GM23338 (cell line): Measurements from ENCODE around the gene MAN2A2. TPM values are rescaled to one million over a fixed set of nuclear protein-coding genes. Genes with fewer than 3 reads are reported as not detected.

Experiments
- ATAC-seq: fragments of 200-7000 bp; cut with Tn5 transposase; 3 replicates; pipeline ENCODE4 v1.9.1; 2020
- DNase-seq: peaks from one replicate; pipeline ENCODE4 v3.0.0-alpha.2; 2015; ENCODE audit warnings: low spot score
- H2AFZ ChIP-seq: fragments of 200-600 bp; sonication (generic); 2 replicates; pipeline ENCODE4 v1.8.0; 2016; ENCODE audit warnings: antibody characterized with exemption, mild to moderate bottlenecking, moderate library complexity
- H3F3A ChIP-seq: fragments of 200-600 bp; sonication (generic); replicated peaks from 2 replicates; pipeline ENCODE4 v1.8.0; 2017; ENCODE audit warnings: antibody characterized with exemption, mixed run types, low read depth
- H3K27ac ChIP-seq: fragments of 200-600 bp; sonication (generic); 2 replicates; pipeline ENCODE4 v1.6.1; 2016; ENCODE audit warnings: low read depth
- H3K27me3 ChIP-seq: fragments of 200-600 bp; sonication (generic); 2 replicates; pipeline ENCODE4 v1.8.0; 2016; ENCODE audit warnings: mild to moderate bottlenecking, mixed run types, moderate library complexity; ENCODE audit not compliant: insufficient read depth
- H3K36me3 ChIP-seq: fragments of 200-600 bp; sonication (generic); 2 replicates; pipeline ENCODE4 v1.8.0; 2016; ENCODE audit warnings: mild to moderate bottlenecking; ENCODE audit not compliant: insufficient read depth
- H3K4me1 ChIP-seq: fragments of 200-600 bp; sonication (generic); 2 replicates; pipeline ENCODE4 v1.8.0; 2016; ENCODE audit warnings: mild to moderate bottlenecking, moderate library complexity; ENCODE audit not compliant: insufficient read depth
- H3K4me2 ChIP-seq: fragments of 200-600 bp; sonication (generic); 2 replicates; pipeline ENCODE4 v1.7.1; 2017; ENCODE audit warnings: mixed run types
- H3K4me3 ChIP-seq: fragments of 200-600 bp; sonication (generic); 2 replicates; pipeline ENCODE4 v1.6.1; 2016; ENCODE audit warnings: mixed run types
- H3K79me2 ChIP-seq: fragments of 200-600 bp; sonication (generic); replicated peaks from 2 replicates; pipeline ENCODE4 v1.8.0; 2017; ENCODE audit warnings: mild to moderate bottlenecking; ENCODE audit not compliant: insufficient read depth
- H3K9me2 ChIP-seq: fragments of 200-600 bp; sonication (generic); 2 replicates; pipeline ENCODE4 v1.8.0; 2017; ENCODE audit not compliant: insufficient read depth
- H4K20me1 ChIP-seq: fragments of 200-600 bp; sonication (generic); replicated peaks from 2 replicates; pipeline ENCODE4 v1.8.0; 2017; ENCODE audit warnings: mild to moderate bottlenecking; ENCODE audit not compliant: insufficient read depth
- H3K27ac Mint-ChIP-seq: 2 replicates; pipeline ENCODE4 v1.8.0; 2020; ENCODE audit warnings: inconsistent platforms, mild to moderate bottlenecking, moderate library complexity, mixed read lengths
- H3K27me3 Mint-ChIP-seq: 3 replicates; pipeline ENCODE4 v1.8.0; 2022; ENCODE audit warnings: low read depth, mild to moderate bottlenecking, moderate library complexity, mixed read lengths, inconsistent platforms; ENCODE audit not compliant: insufficient read depth, poor library complexity
- H3K36me3 Mint-ChIP-seq: 3 replicates; pipeline ENCODE4 v1.8.0; 2021; ENCODE audit warnings: low read depth, mild to moderate bottlenecking, inconsistent platforms, moderate library complexity, mixed read lengths
- H3K4me1 Mint-ChIP-seq: 3 replicates; pipeline ENCODE4 v1.8.0; 2020; ENCODE audit warnings: mild to moderate bottlenecking, inconsistent platforms, mixed read lengths
- H3K4me3 Mint-ChIP-seq: 3 replicates; pipeline ENCODE4 v1.8.0; 2021; ENCODE audit warnings: moderate library complexity, mild to moderate bottlenecking, inconsistent platforms, mixed read lengths
- H3K9me3 Mint-ChIP-seq: 3 replicates; pipeline ENCODE4 v1.8.0; 2020; ENCODE audit warnings: moderate library complexity, mild to moderate bottlenecking, inconsistent platforms, mixed read lengths
- CREB1 ChIP-seq: fragments of 250-450 bp; sonication (Bioruptor Pico); IDR thresholded peaks from 2 replicates; pipeline ENCODE4 v1.5.0; 2020; ENCODE audit warnings: low read depth, mild to moderate bottlenecking, moderate library complexity
- ETS1 ChIP-seq: IDR thresholded peaks from 2 replicates; pipeline ENCODE4 v1.6.1; 2016; ENCODE audit warnings: antibody characterized with exemption
- EZH2phosphoT487 ChIP-seq: fragments of 200-600 bp; sonication (generic); IDR thresholded peaks from one replicate; pipeline ENCODE4 v1.8.1; 2018; ENCODE audit warnings: antibody characterized with exemption; ENCODE audit not compliant: unreplicated experiment
- JUNB ChIP-seq: IDR thresholded peaks from one replicate; pipeline ENCODE4 v1.6.1; 2016; ENCODE audit warnings: antibody characterized with exemption; ENCODE audit not compliant: unreplicated experiment
- NANOG ChIP-seq: IDR thresholded peaks from 2 replicates; pipeline ENCODE4 v1.6.1; 2016; ENCODE audit warnings: antibody characterized with exemption, borderline replicate concordance
- POLR2AphosphoS5 ChIP-seq: IDR thresholded peaks from 2 replicates; pipeline ENCODE4 v1.6.1; 2016; ENCODE audit warnings: antibody characterized with exemption, low read depth
- REST ChIP-seq: IDR thresholded peaks from one replicate; pipeline ENCODE4 v1.6.1; 2018; ENCODE audit warnings: antibody characterized with exemption; ENCODE audit not compliant: unreplicated experiment
- STAT1 ChIP-seq: IDR thresholded peaks from one replicate; pipeline ENCODE4 v1.6.1; 2016; ENCODE audit warnings: antibody characterized with exemption; ENCODE audit not compliant: unreplicated experiment
- ZNF114 ChIP-seq: fragments of 250-450 bp; sonication (Bioruptor Pico); IDR thresholded peaks from 2 replicates; pipeline ENCODE4 v1.5.0; 2020; ENCODE audit warnings: mild to moderate bottlenecking, moderate library complexity
- ZNF331 ChIP-seq: fragments of 250-450 bp; sonication (Bioruptor Pico); IDR thresholded peaks from 2 replicates; pipeline ENCODE4 v1.5.0; 2020; ENCODE audit warnings: low read depth, mild to moderate bottlenecking, moderate library complexity
- ZNF462 ChIP-seq: fragments of 250-450 bp; sonication (Bioruptor Pico); IDR thresholded peaks from 2 replicates; pipeline ENCODE4 v1.5.0; 2020; ENCODE audit warnings: mild to moderate bottlenecking, moderate library complexity
- polyA plus RNA-seq: library from polyadenylated mRNA; unstranded; fragments of >200 nt; fragmentation: Nextera tagmentation; extraction: Ambion mirVana; gene quantifications from 2 replicates; pipeline ENCODE4 v1.2.1, GENCODE V29; 2016
- total RNA-seq: library from RNA; depleted of rRNA; stranded (reverse); fragments of >200 nt; shearing (Covaris generic); gene quantifications from 2 replicates; pipeline ENCODE4 v1.2.3, GENCODE V29; 2014

Gene MAN2A2
- total and polyA plus RNA-seq, 2 experiments from 2014 or later, result 8.2 to 17.1 TPM

- TF ChIP-seq ZNF462 (CRISPR knock-in tag), result no peak
- no peak for TF ChIP-seq POLR2AphosphoS5
- TF ChIP-seq EZH2phosphoT487, result no peak
These were observed 50.0 kb downstream of the MAN2A2 start (continued) for GRCh38 chr15:90952901-90953677.

GRCh38 chr15:90953947-90954711 lies 51.0 kb downstream of the MAN2A2 start:
- peaks cover 13% of the 10 kb centered on the region for H3K4me1 ChIP-seq
- H3K4me2 ChIP-seq, result peak overlapping the region; percentile 84; the same call in 1 of the 2 replicates
- DNase-seq, result no peak
- Mint-ChIP-seq H3K4me3 (peak overlapping the region; percentile 83), H3K36me3 (peaks cover 40% of the 10 kb centered on the region), H3K27ac (no peak overlapping the region), H3K27me3 (peaks cover 16% of the 10 kb centered on the region), H3K9me3 (no peaks in the 10 kb centered on the region; the same call in 2 of the 3 replicates), H3K4me1 (peaks cover 10% of the 10 kb centered on the region)
- peaks cover 7% of the 10 kb centered on the region; the same call in 1 of the 2 replicates for H3K36me3 ChIP-seq
- H3K9me2 ChIP-seq, result no peaks in the 10 kb centered on the region
- peaks cover 17% of the 10 kb centered on the region; the same call in 1 of the 2 replicates for H3F3A ChIP-seq
- TF ChIP-seq ETS1 (no peak), NANOG (no peak), POLR2AphosphoS5 (no peak), ZNF331 (no peak), CREB1 (no peak), JUNB (no peak), STAT1 (no peak), REST (no peak), ZNF114 (no peak)
- H3K79me2 ChIP-seq, result no peaks in the 10 kb centered on the region
- H3K27ac ChIP-seq, result no peak overlapping the region
- no peak for ATAC-seq
- H3K4me3 ChIP-seq, result peak overlapping the region; percentile 75; the same call in 1 of the 2 replicates
- no peaks in the 10 kb centered on the region for H4K20me1 ChIP-seq
- H3K27me3 ChIP-seq, result no peaks in the 10 kb centered on the region
- H2AFZ ChIP-seq, result no peak overlapping the region
